ENCODE measurements around the gene STIM1. TPM values are rescaled to one million over a fixed set of nuclear protein-coding genes. Genes with fewer than 3 reads are reported as not detected.

STIM1 gene
- total RNA-seq, 1 experiment from 2014 or later = 18.0 TPM

DNA sequence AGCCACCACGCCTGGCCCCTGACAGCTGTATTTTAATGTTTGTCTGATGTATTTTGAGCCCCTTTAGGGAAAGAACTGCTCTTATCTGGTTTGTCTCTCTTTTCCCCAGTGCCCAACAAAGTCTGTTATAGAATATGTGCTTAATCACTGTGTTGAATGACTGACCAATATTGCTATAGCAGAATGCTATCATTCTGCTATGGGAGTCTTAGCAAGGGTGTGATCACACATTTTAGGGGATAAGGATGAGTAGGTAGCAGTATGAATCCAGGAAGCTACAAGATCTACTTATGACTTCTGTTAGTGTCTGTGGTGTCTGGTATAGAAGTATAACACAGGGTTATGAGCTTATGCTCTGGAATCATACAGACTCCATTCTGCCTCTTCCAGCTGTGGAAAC, 121.6 kb downstream of the STIM1 start:
- ChIA-PET CTCF (interaction anchor here (1.6 kb wide), 1 partner anchor 12 kb away, joined by 4 read pairs; no protein-coding TSS in a partner anchor), POLR2A (no interaction called here)
- Mint-ChIP-seq H3K36me3 (no peaks in the 10 kb centered on the region), H3K27me3 (ENCODE audit: low read depth) (no peaks in the 10 kb centered on the region), H3K9me3 (no peaks in the 10 kb centered on the region), H3K4me3 (no peak overlapping the region), H3K27ac (no peak overlapping the region), H3K4me1 (no peaks in the 10 kb centered on the region)
- ATAC-seq (no peak), DNase-seq (ENCODE audit: low spot score) (no peak)
- TF ChIP-seq, protein P1, sequence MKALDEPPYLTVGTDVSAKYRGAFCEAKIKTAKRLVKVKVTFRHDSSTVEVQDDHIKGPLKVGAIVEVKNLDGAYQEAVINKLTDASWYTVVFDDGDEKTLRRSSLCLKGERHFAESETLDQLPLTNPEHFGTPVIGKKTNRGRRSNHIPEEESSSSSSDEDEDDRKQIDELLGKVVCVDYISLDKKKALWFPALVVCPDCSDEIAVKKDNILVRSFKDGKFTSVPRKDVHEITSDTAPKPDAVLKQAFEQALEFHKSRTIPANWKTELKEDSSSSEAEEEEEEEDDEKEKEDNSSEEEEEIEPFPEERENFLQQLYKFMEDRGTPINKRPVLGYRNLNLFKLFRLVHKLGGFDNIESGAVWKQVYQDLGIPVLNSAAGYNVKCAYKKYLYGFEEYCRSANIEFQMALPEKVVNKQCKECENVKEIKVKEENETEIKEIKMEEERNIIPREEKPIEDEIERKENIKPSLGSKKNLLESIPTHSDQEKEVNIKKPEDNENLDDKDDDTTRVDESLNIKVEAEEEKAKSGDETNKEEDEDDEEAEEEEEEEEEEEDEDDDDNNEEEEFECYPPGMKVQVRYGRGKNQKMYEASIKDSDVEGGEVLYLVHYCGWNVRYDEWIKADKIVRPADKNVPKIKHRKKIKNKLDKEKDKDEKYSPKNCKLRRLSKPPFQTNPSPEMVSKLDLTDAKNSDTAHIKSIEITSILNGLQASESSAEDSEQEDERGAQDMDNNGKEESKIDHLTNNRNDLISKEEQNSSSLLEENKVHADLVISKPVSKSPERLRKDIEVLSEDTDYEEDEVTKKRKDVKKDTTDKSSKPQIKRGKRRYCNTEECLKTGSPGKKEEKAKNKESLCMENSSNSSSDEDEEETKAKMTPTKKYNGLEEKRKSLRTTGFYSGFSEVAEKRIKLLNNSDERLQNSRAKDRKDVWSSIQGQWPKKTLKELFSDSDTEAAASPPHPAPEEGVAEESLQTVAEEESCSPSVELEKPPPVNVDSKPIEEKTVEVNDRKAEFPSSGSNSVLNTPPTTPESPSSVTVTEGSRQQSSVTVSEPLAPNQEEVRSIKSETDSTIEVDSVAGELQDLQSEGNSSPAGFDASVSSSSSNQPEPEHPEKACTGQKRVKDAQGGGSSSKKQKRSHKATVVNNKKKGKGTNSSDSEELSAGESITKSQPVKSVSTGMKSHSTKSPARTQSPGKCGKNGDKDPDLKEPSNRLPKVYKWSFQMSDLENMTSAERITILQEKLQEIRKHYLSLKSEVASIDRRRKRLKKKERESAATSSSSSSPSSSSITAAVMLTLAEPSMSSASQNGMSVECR (CRISPR knock-in tag; IDR thresholded peaks at IDR 0.05; ENCODE audit: borderline replicate concordance) = no peak
- TF ChIP-seq HMGA2 (CRISPR knock-in tag; IDR thresholded peaks at IDR 0.05) (no peak), TCF7 (CRISPR knock-in tag; IDR thresholded peaks at IDR 0.05; ENCODE audit: low read depth) (no peak), ZBTB21 (CRISPR knock-in tag; IDR thresholded peaks at IDR 0.05; ENCODE audit: borderline replicate concordance) (no peak), GRHL2 (CRISPR knock-in tag; IDR thresholded peaks at IDR 0.05; ENCODE audit: insufficient replicate concordance, severe bottlenecking) (no peak), SOX15 (CRISPR knock-in tag; IDR thresholded peaks at IDR 0.05) (no peak), ZNF671 (CRISPR knock-in tag; IDR thresholded peaks at IDR 0.05) (no peak), SP1 (CRISPR knock-in tag; conservative IDR thresholded peaks at IDR 0.05) (no peak), FOXP4 (CRISPR knock-in tag; IDR thresholded peaks at IDR 0.05) (no peak), AR (CRISPR knock-in tag; IDR thresholded peaks at IDR 0.05) (no peak)
- TF ChIP-seq, protein P2, sequence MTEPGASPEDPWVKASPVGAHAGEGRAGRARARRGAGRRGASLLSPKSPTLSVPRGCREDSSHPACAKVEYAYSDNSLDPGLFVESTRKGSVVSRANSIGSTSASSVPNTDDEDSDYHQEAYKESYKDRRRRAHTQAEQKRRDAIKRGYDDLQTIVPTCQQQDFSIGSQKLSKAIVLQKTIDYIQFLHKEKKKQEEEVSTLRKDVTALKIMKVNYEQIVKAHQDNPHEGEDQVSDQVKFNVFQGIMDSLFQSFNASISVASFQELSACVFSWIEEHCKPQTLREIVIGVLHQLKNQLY (CRISPR knock-in tag; IDR thresholded peaks at IDR 0.05) = no peak
- TF ChIP-seq, protein P3, sequence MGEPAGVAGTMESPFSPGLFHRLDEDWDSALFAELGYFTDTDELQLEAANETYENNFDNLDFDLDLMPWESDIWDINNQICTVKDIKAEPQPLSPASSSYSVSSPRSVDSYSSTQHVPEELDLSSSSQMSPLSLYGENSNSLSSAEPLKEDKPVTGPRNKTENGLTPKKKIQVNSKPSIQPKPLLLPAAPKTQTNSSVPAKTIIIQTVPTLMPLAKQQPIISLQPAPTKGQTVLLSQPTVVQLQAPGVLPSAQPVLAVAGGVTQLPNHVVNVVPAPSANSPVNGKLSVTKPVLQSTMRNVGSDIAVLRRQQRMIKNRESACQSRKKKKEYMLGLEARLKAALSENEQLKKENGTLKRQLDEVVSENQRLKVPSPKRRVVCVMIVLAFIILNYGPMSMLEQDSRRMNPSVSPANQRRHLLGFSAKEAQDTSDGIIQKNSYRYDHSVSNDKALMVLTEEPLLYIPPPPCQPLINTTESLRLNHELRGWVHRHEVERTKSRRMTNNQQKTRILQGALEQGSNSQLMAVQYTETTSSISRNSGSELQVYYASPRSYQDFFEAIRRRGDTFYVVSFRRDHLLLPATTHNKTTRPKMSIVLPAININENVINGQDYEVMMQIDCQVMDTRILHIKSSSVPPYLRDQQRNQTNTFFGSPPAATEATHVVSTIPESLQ (CRISPR knock-in tag; IDR thresholded peaks at IDR 0.05) = no peak

- no peaks in the 10 kb centered on the region for H3K36me3 Mint-ChIP-seq
- DNase-seq (ENCODE audit: low spot score) (no peak), ATAC-seq (no peak)
- H3K27me3 Mint-ChIP-seq (ENCODE audit: low read depth) = no peaks in the 10 kb centered on the region
- POLR2A ChIA-PET = no interaction called here
- H3K4me3 Mint-ChIP-seq = no peak overlapping the region
- no peak overlapping the region for H3K27ac Mint-ChIP-seq
- no peaks in the 10 kb centered on the region for H3K9me3 Mint-ChIP-seq
- no peaks in the 10 kb centered on the region for H3K4me1 Mint-ChIP-seq
- CTCF ChIA-PET = interaction anchor here (1.8 kb wide), 1 partner anchor 92 kb away, joined by 3 read pairs; no protein-coding TSS in a partner anchor
- TF ChIP-seq, protein P4, sequence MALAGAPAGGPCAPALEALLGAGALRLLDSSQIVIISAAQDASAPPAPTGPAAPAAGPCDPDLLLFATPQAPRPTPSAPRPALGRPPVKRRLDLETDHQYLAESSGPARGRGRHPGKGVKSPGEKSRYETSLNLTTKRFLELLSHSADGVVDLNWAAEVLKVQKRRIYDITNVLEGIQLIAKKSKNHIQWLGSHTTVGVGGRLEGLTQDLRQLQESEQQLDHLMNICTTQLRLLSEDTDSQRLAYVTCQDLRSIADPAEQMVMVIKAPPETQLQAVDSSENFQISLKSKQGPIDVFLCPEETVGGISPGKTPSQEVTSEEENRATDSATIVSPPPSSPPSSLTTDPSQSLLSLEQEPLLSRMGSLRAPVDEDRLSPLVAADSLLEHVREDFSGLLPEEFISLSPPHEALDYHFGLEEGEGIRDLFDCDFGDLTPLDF (CRISPR knock-in tag; IDR thresholded peaks at IDR 0.05) = no peak
- no peak for TF ChIP-seq CREB1 (CRISPR knock-in tag; IDR thresholded peaks at IDR 0.05)
- TF ChIP-seq GRHL2 (CRISPR knock-in tag; IDR thresholded peaks at IDR 0.05; ENCODE audit: insufficient replicate concordance, severe bottlenecking) = no peak
- no peak for TF ChIP-seq IRF2 (CRISPR knock-in tag; IDR thresholded peaks at IDR 0.05; ENCODE audit: borderline replicate concordance, low read depth)
- TF ChIP-seq JUN (CRISPR knock-in tag; IDR thresholded peaks at IDR 0.05) = no peak
- no peak for TF ChIP-seq ELF4 (CRISPR knock-in tag; IDR thresholded peaks at IDR 0.05; ENCODE audit: low read depth)
- TF ChIP-seq FOXP1 (CRISPR knock-in tag; IDR thresholded peaks at IDR 0.05; ENCODE audit: borderline replicate concordance) = no peak
- TF ChIP-seq ZNF232 (CRISPR knock-in tag; IDR thresholded peaks at IDR 0.05) = no peak
These were observed 125.7 kb downstream of the STIM1 start for GRCh38 chr11:3981084-3981633.

Data from WTC11 (cell line).